K562 (cell line): ENCODE results near the gene PPP1R3G. TPM values are rescaled to one million over a fixed set of nuclear protein-coding genes. Genes with fewer than 3 reads are reported as not detected.

ENCODE experiments used
- ATAC-seq: fragments of 200-7000 bp; cut with Tn5 transposase; 3 replicates; pipeline ENCODE4 v1.9.1; 2020; ENCODE audit warnings: moderate library complexity
- BruUV-seq: library from RNA; stranded (reverse); fragments of 400-500 nt; replicated peaks from 2 replicates; lab custom pipeline; 2021; lab: Mats Ljungman, UMichigan
- CTCF ChIA-PET: fragments of 300-600 bp; formaldehyde crosslinking; extraction: SDS; loops from one replicate; lab custom pipeline; 2021; ENCODE audit warnings: low intra/inter-chr PET ratio; lab: Yijun Ruan, JAX
- POLR2A ChIA-PET: fragments of 300-600, 350-650 bp; sonication (Branson Sonifier 250); formaldehyde crosslinking; extraction: SDS; loops from one replicate; lab custom pipeline; 2021; ENCODE audit warnings: antibody characterized with exemption, inconsistent platforms; lab: Yijun Ruan, JAX
- DNase-seq, 4 experiments: peaks; one replicate each; pipeline versions ENCODE4 v3.0.0 to v3.0.0-alpha.2; 2011 to 2018; ENCODE audit warnings: low spot score in 3 of 4, mixed read lengths in 3 of 4; ENCODE audit errors: extremely low read depth in 1 of 4
- FAIRE-seq: peaks from 2 replicates; lab custom pipeline; 2011; peaks lifted over from hg19 to GRCh38; lab: Jason Lieb, UNC
- H2AFZ ChIP-seq: 2 replicates; pipeline ENCODE4 v1.6.0; 2011; ENCODE audit warnings: low read depth, low read length, control low read depth, inconsistent platforms
- H3K27ac ChIP-seq: fragments of 200-600 bp; 3 replicates; pipeline ENCODE4 v1.8.0; 2011; ENCODE audit warnings: low read depth, mild to moderate bottlenecking, control low read depth, inconsistent platforms, low read length, moderate library complexity, mixed read lengths; ENCODE audit errors: extremely low read depth
- H3K27me3 ChIP-seq, 2 experiments: fragments of 300-600 bp in 1 of 2; 2 replicates in 1 of 2; 3 replicates in 1 of 2; pipeline versions ENCODE4 v1.6.0 to v1.8.0; 2011; ENCODE audit warnings: inconsistent platforms in 2 of 2, low read length in 2 of 2, mild to moderate bottlenecking in 1 of 2, mixed read lengths in 1 of 2, moderate library complexity in 1 of 2; ENCODE audit not compliant: control insufficient read depth in 2 of 2, insufficient read depth in 2 of 2
- H3K36me3 ChIP-seq: fragments of 300-600 bp; 3 replicates; pipeline ENCODE4 v1.8.0; 2011; ENCODE audit warnings: mild to moderate bottlenecking, low read length, inconsistent platforms; ENCODE audit not compliant: control insufficient read depth, insufficient read depth
- H3K4me1 ChIP-seq, 2 experiments: fragments of 200-600 bp in 1 of 2; replicated peaks in 1 of 2; 2 replicates in 1 of 2; 3 replicates in 1 of 2; pipeline versions ENCODE4 v1.5.1 to v1.8.0; 2011; ENCODE audit warnings: inconsistent platforms in 2 of 2, low read length in 2 of 2, mild to moderate bottlenecking in 1 of 2, mixed read lengths in 1 of 2, moderate library complexity in 1 of 2; ENCODE audit not compliant: control insufficient read depth in 2 of 2, insufficient read depth in 2 of 2
- H3K4me2 ChIP-seq: 2 replicates; pipeline ENCODE4 v1.6.1; 2011; ENCODE audit warnings: low read length, control low read depth, inconsistent platforms, mixed read lengths; ENCODE audit not compliant: insufficient read depth
- H3K4me3 ChIP-seq: fragments of 200-600 bp; sonication (generic), shearing (Covaris generic); 2 replicates; pipeline ENCODE4 v1.5.1; 2016; ENCODE audit warnings: control low read depth, inconsistent platforms
- H3K79me2 ChIP-seq: fragments of 200-600 bp; 3 replicates; pipeline ENCODE4 v1.8.0; 2011; ENCODE audit warnings: low read length, inconsistent platforms; ENCODE audit not compliant: control insufficient read depth, insufficient read depth
- H3K9ac ChIP-seq, 2 experiments: 2 replicates each; pipeline versions ENCODE4 v1.6.0 to v1.6.1; 2011; ENCODE audit warnings: low read depth in 2 of 2, low read length in 2 of 2, control low read depth in 1 of 2, inconsistent platforms in 1 of 2, mild to moderate bottlenecking in 1 of 2, mixed read lengths in 1 of 2; ENCODE audit not compliant: insufficient read depth in 1 of 2
- H3K9me1 ChIP-seq: one replicate; pipeline ENCODE4 v1.6.0; 2011; ENCODE audit warnings: inconsistent platforms, mild to moderate bottlenecking, low read length, moderate library complexity; ENCODE audit not compliant: control insufficient read depth, insufficient read depth
- H3K9me3 ChIP-seq: replicated peaks from 2 replicates; pipeline ENCODE4 v1.5.1; 2011; ENCODE audit warnings: low read depth, low read length, inconsistent platforms; ENCODE audit not compliant: control insufficient read depth, insufficient read depth
- H4K20me1 ChIP-seq: replicated peaks from 2 replicates; pipeline ENCODE4 v1.6.1; 2011; ENCODE audit warnings: low read length, inconsistent platforms, mixed read lengths; ENCODE audit not compliant: control insufficient read depth, insufficient read depth
- BRF1 ChIP-seq: IDR thresholded peaks from 3 replicates; pipeline ENCODE4 v1.6.1; 2011; ENCODE audit warnings: borderline replicate concordance, mild to moderate bottlenecking; ENCODE audit not compliant: insufficient read length; ENCODE audit errors: extremely low read depth
- CHAMP1 ChIP-seq: fragments of 450-650 bp; IDR thresholded peaks from 2 replicates; pipeline ENCODE4 v1.6.1; 2016; ENCODE audit warnings: mild to moderate bottlenecking
- ERF ChIP-seq: fragments of 450-650 bp; formaldehyde crosslinking; IDR thresholded peaks from 2 replicates; pipeline ENCODE4 v1.4.0; 2020; ENCODE audit warnings: mild to moderate bottlenecking, mixed read lengths
- GTF3C2 ChIP-seq: IDR thresholded peaks from 3 replicates; pipeline ENCODE4 v1.6.1; 2011; ENCODE audit warnings: borderline replicate concordance, mild to moderate bottlenecking, moderate library complexity; ENCODE audit not compliant: insufficient read length; ENCODE audit errors: extremely low read depth
- HNRNPK ChIP-seq: fragments of 200-400 bp; formaldehyde crosslinking; IDR thresholded peaks from one replicate; pipeline ENCODE4 v1.6.1; 2018; ENCODE audit warnings: mild to moderate bottlenecking, low read depth, low read length; ENCODE audit not compliant: poor library complexity, severe bottlenecking
- MAX ChIP-seq: sonication (generic); formaldehyde crosslinking; IDR thresholded peaks from 2 replicates; pipeline ENCODE4 v1.9.0; 2022; ENCODE audit warnings: mild to moderate bottlenecking, missing genetic modification reagents
- POLR2AphosphoS2 ChIP-seq: IDR thresholded peaks from 2 replicates; pipeline ENCODE4 v1.6.1; 2012; ENCODE audit warnings: low read length, improper control_type of control experiment
- RB1 ChIP-seq: fragments of 450-650 bp; IDR thresholded peaks from 2 replicates; pipeline ENCODE4 v1.6.1; 2017; ENCODE audit warnings: low read depth, mild to moderate bottlenecking
- THAP7 ChIP-seq: fragments of 250-450 bp; sonication (Bioruptor Pico); IDR thresholded peaks from 2 replicates; pipeline ENCODE4 v1.5.0; 2021
- XRCC3 ChIP-seq: fragments of 450-650 bp; IDR thresholded peaks from 2 replicates; pipeline ENCODE4 v1.6.1; 2017; ENCODE audit warnings: mild to moderate bottlenecking, moderate library complexity
- ZKSCAN3 ChIP-seq: fragments of 250-450 bp; sonication (Bioruptor Pico); IDR thresholded peaks from 2 replicates; pipeline ENCODE4 v1.4.0; 2020
- ZNF707 ChIP-seq: fragments of 250-450 bp; sonication (Bioruptor Pico); conservative IDR thresholded peaks from 2 replicates; pipeline ENCODE4 v1.8.0; 2022; ENCODE audit warnings: inconsistent platforms, mild to moderate bottlenecking, moderate library complexity
- WGBS: fragments of 100-300 bp; shearing (Covaris generic); methylation state at CpG from one replicate; pipeline ENCODE4 v1.1.6; 2016; ENCODE audit warnings: low coverage, mixed read lengths; ENCODE audit not compliant: insufficient coverage; ENCODE audit errors: missing lambda C conversion rate; 5-methylcytosine and 5-hydroxymethylcytosine counted together
- in situ Hi-C: fragments of 300-500 bp; cut with MboI; formaldehyde crosslinking; loops from 4 replicates; pipeline ENCODE4 v1.15.0; 2018; ENCODE audit warnings: inconsistent platforms, mixed read lengths
- intact Hi-C: fragments of 100-400 bp; cut with micrococcal nuclease; formaldehyde crosslinking; loops from 2 replicates; pipeline ENCODE4 v1.14.2; 2022
- polyA plus RNA-seq, 8 experiments: library from polyadenylated mRNA; depleted of rRNA in 4 of 8; stranded (reverse) in 5 of 8; unstranded in 3 of 8; fragments of >200 nt; fragmentation: Nextera tagmentation in 2 of 8; fragmentation: Illumina TruSeq in 1 of 8; extraction: Ambion mirVana in 2 of 8; extraction: Trizol in 1 of 8; gene quantifications; 2 replicates each; pipeline versions ENCODE4 v1.2.1 to v1.2.3, GENCODE V29; 2011 to 2014; ENCODE audit warnings: inconsistent platforms in 1 of 8, missing spikeins in 1 of 8
- total RNA-seq, 7 experiments: library from RNA; depleted of rRNA in 6 of 7; stranded (reverse); fragments of >200 nt in 6 of 7; fragmentation: Illumina TruSeq in 2 of 7; extraction: Trizol in 2 of 7; gene quantifications; 2 replicates each; pipeline versions ENCODE4 v1.2.1 to v1.2.3, GENCODE V29; 2011 to 2021; ENCODE audit warnings: low replicate concordance in 1 of 7

PPP1R3G gene
- total and polyA plus RNA-seq, 9 of the 15 experiments (the other 6 are each of a cell fraction or from before 2014, with no cell fraction given): 0.01 to 0.13 (median 0.01) TPM; not detected in 4

GRCh38 chr6:5079692-5080091, 5.4 kb upstream of the PPP1R3G start:
- H4K20me1 ChIP-seq: no peaks in the 10 kb centered on the region
- intact Hi-C loops: no loop called here
- FAIRE-seq (no peak), ATAC-seq (no peak), DNase-seq (no peak)
- peaks cover 5 to 8% of the 10 kb centered on the region in 2 experiments; a peak in 3 of 5 replicates for H3K4me1 ChIP-seq
- no peak overlapping the region for H3K4me2 ChIP-seq
- no peaks in the 10 kb centered on the region for H3K79me2 ChIP-seq
- H3K36me3 ChIP-seq: no peaks in the 10 kb centered on the region
- no peaks in the 10 kb centered on the region for H3K9me3 ChIP-seq
- peaks cover 15 to 44% of the 10 kb centered on the region in 2 experiments; a peak in 3 of 5 replicates for H3K27me3 ChIP-seq
- in situ Hi-C loops: no loop called here
- H3K9ac ChIP-seq: no peak overlapping the region
- no peak overlapping the region for H2AFZ ChIP-seq
- ChIA-PET CTCF (no interaction called here), POLR2A (no interaction called here)
- no peak overlapping the region for H3K4me3 ChIP-seq
- no peak overlapping the region for H3K27ac ChIP-seq
- WGBS: 0% methylated on average over 2 of the region's 2 CpGs
- TF ChIP-seq ZKSCAN3 (CRISPR knock-in tag): no peak
- TF ChIP-seq MAX: no peak
- TF ChIP-seq BRF1: no peak
- TF ChIP-seq HNRNPK: no peak
- no peak for TF ChIP-seq THAP7 (CRISPR knock-in tag)
- no peak for TF ChIP-seq ZNF707
- TF ChIP-seq GTF3C2: no peak
- no peak for TF ChIP-seq ERF
- no peak for TF ChIP-seq RB1
- TF ChIP-seq XRCC3: no peak
- TF ChIP-seq CHAMP1: no peak
- TF ChIP-seq POLR2AphosphoS2: no peak
- no peaks in the 10 kb centered on the region for H3K9me1 ChIP-seq
- no TSS peak for BruUV-seq
